GM13977 (cell line): Measurements from ENCODE around the gene UBE3B.

Experiments used
- DNase-seq: peaks from one replicate; pipeline ENCODE4 v3.0.0; 2012; ENCODE audit warnings: low spot score
- CTCF ChIP-seq: IDR thresholded peaks from 2 replicates; pipeline ENCODE4 v1.5.1; 2012; ENCODE audit warnings: mild to moderate bottlenecking, control low read depth; ENCODE audit not compliant: insufficient read depth; ENCODE audit errors: extremely low read depth, missing control alignments
- in situ Hi-C: fragments of 300-500 bp; cut with MboI; formaldehyde crosslinking; loops from one replicate; pipeline ENCODE4 v1.12.0; 2022; ENCODE audit warnings: low sequenced_read_pairs, low pct_unique_long_range_greater_than_20kb, mixed read lengths, inconsistent platforms; ENCODE audit not compliant: unreplicated experiment

The UBE3B gene

GRCh38 chr12:109487181-109488050 lies 10.0 kb downstream of the UBE3B start:
- in situ Hi-C loops = no loop called here
- no peak for TF ChIP-seq CTCF
- DNase-seq = no peak

- in situ Hi-C loops = no loop called here
- no peak for TF ChIP-seq CTCF
- no peak for DNase-seq
Measured at GRCh38 chr12:109488051-109488665, 10.7 kb downstream of the UBE3B start.

GRCh38 chr12:109489016-109489954 lies 11.9 kb downstream of the UBE3B start:
- no peak for TF ChIP-seq CTCF
- no peak for DNase-seq
- in situ Hi-C loops = no loop called here

GRCh38 chr12:109489955-109490565 lies 12.6 kb downstream of the UBE3B start:
- DNase-seq = no peak
- TF ChIP-seq CTCF = no peak
- in situ Hi-C loops = no loop called here

GRCh38 chr12:109491671-109492070 lies 14.2 kb downstream of the UBE3B start:
- DNase-seq = no peak
- TF ChIP-seq CTCF = no peak
- in situ Hi-C loops = no loop called here

- in situ Hi-C loops = no loop called here
- no peak for DNase-seq
- no peak for TF ChIP-seq CTCF
Measured at GRCh38 chr12:109492371-109492770, 14.9 kb downstream of the UBE3B start.
